DND-41 (cell line): Measurements from ENCODE around the gene DGKH.

ENCODE experiments used
- EZH2 ChIP-seq: IDR thresholded peaks from 3 replicates; pipeline ENCODE4 v1.6.1; 2012; ENCODE audit warnings: borderline replicate concordance, low read depth, mild to moderate bottlenecking, moderate library complexity, low read length, inconsistent platforms; ENCODE audit not compliant: severe bottlenecking
- TF ChIP-seq, protein P1 (sequence below): IDR thresholded peaks from 2 replicates; pipeline ENCODE4 v1.5.1; 2012; ENCODE audit warnings: borderline replicate concordance, low read length, moderate library complexity, mild to moderate bottlenecking; ENCODE audit not compliant: poor library complexity, severe bottlenecking; ENCODE audit errors: extremely low read depth

DNA sequence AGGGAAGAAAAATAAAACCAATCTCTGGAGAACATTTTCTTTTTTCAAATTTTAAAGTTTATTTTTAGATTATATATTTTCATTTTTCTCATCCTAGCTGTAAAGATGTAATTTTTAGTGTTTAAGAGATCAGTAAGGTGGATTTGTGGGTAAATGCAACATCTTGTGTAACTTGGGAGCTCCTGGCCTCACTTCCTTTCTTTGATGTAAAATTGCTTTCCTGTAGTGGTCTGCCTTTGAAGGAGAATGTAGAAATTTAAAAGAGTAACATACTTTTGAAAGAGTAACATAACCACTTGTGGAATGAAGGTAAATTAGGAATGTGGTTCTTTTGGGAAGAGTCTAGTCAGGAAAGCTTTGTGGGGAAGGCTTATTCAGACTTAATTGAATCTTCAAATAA lies 127.8 kb downstream of the DGKH start:
- TF ChIP-seq, protein P1, sequence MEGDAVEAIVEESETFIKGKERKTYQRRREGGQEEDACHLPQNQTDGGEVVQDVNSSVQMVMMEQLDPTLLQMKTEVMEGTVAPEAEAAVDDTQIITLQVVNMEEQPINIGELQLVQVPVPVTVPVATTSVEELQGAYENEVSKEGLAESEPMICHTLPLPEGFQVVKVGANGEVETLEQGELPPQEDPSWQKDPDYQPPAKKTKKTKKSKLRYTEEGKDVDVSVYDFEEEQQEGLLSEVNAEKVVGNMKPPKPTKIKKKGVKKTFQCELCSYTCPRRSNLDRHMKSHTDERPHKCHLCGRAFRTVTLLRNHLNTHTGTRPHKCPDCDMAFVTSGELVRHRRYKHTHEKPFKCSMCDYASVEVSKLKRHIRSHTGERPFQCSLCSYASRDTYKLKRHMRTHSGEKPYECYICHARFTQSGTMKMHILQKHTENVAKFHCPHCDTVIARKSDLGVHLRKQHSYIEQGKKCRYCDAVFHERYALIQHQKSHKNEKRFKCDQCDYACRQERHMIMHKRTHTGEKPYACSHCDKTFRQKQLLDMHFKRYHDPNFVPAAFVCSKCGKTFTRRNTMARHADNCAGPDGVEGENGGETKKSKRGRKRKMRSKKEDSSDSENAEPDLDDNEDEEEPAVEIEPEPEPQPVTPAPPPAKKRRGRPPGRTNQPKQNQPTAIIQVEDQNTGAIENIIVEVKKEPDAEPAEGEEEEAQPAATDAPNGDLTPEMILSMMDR, result no peak
- TF ChIP-seq EZH2, result no peak
